Measurements from ENCODE around the gene SLCO4A1. TPM values are rescaled to one million over a fixed set of nuclear protein-coding genes. Genes with fewer than 3 reads are reported as not detected.

SLCO4A1 gene
- total and polyA plus RNA-seq, 2 of the 4 experiments (the other 2 are of a cell fraction) = 0.72 to 1.1 TPM

- H2AK5ac ChIP-seq (ENCODE audit: low read depth, low read length) = peak overlapping the region; percentile 94
- H4K20me1 ChIP-seq (ENCODE audit: insufficient read depth, low read length) = no peaks in the 10 kb centered on the region
- H3K9ac ChIP-seq (ENCODE audit: low read depth, low read length) = no peak overlapping the region
- no peak overlapping the region for H3K18ac ChIP-seq (ENCODE audit: low read depth, low read length)
- no peaks in the 10 kb centered on the region for H3K27me3 ChIP-seq (ENCODE audit: control insufficient read depth, insufficient read depth, low read length)
- no peak overlapping the region for H2BK5ac ChIP-seq (ENCODE audit: low read depth, low read length, poor library complexity, severe bottlenecking)
- peaks cover 13% of the 10 kb centered on the region; the same call in 1 of the 2 replicates for H3K4me1 ChIP-seq (ENCODE audit: control insufficient read depth, insufficient read depth, low read length)
- no peak for DNase-seq
- in situ Hi-C loops (cut with MboI; ENCODE audit: low sequenced_read_pairs) (no loop called here), dilution Hi-C loops (cut with HindIII; ENCODE audit: low sequenced_read_pairs, unreplicated experiment) (no loop called here), intact Hi-C loops (cut with micrococcal nuclease) (no loop called here)
- peak overlapping the region; percentile 86 for H2AFZ ChIP-seq (replicated peaks; ENCODE audit: low read length, poor library complexity)
- no peak overlapping the region for H3K14ac ChIP-seq (replicated peaks; ENCODE audit: low read depth, low read length)
- H3K4ac ChIP-seq (ENCODE audit: low read depth, low read length) = 0 out of 2 replicates have a peak overlapping the region, but pooled peaks have one; percentile 84
- TF ChIP-seq RAD21 (IDR thresholded peaks at IDR 0.05; ENCODE audit: low read length) (no peak), MXI1 (IDR thresholded peaks at IDR 0.05; ENCODE audit: borderline replicate concordance, low read depth, low read length) (no peak), RFX5 (IDR thresholded peaks at IDR 0.05; ENCODE audit: low read depth, low read length) (no peak), ELK1 (IDR thresholded peaks at IDR 0.05; ENCODE audit: borderline replicate concordance, low read depth, low read length) (no peak), RCOR1 (IDR thresholded peaks at IDR 0.05; ENCODE audit: insufficient replicate concordance, low read length) (no peak), MAFK (IDR thresholded peaks at IDR 0.05; ENCODE audit: low read depth, low read length) (no peak), MAZ (IDR thresholded peaks at IDR 0.05; ENCODE audit: borderline replicate concordance, low read depth, low read length) (no peak), SMC3 (IDR thresholded peaks at IDR 0.05; ENCODE audit: low read depth, low read length) (no peak), USF2 (IDR thresholded peaks at IDR 0.05; ENCODE audit: low read depth, low read length) (no peak), CHD1 (IDR thresholded peaks at IDR 0.05; ENCODE audit: low read depth, low read length) (no peak), FOS (IDR thresholded peaks at IDR 0.05; ENCODE audit: low read depth, low read length) (no peak), POLR2A (IDR thresholded peaks at IDR 0.05; ENCODE audit: low read depth, low read length) (no peak), BHLHE40 (IDR thresholded peaks at IDR 0.05; ENCODE audit: low read depth, low read length) (no peak), CTCF (conservative IDR thresholded peaks at IDR 0.05; ENCODE audit: low read depth, low read length) (no peak), CEBPB (IDR thresholded peaks at IDR 0.05; ENCODE audit: low read depth, low read length) (no peak), NFE2L2 (IDR thresholded peaks at IDR 0.05; ENCODE audit: low read depth, low read length) (no peak)
- H3K4me3 ChIP-seq (ENCODE audit: insufficient read depth, low read depth, low read length) = no peak overlapping the region
- BruUV-seq (replicated peaks) = no TSS peak
- no peak overlapping the region for H3K56ac ChIP-seq (ENCODE audit: extremely low read depth, insufficient read depth, low read length)
- H3K36me3 ChIP-seq (ENCODE audit: control insufficient read depth, insufficient read depth, low read length) = no peaks in the 10 kb centered on the region
- H3K9me3 ChIP-seq (ENCODE audit: control insufficient read depth, insufficient read depth, low read length) = no peaks in the 10 kb centered on the region
- H2BK20ac ChIP-seq (ENCODE audit: low read depth, low read length) = 0 out of 2 replicates have a peak overlapping the region, but pooled peaks have one; percentile 59
- H4K5ac ChIP-seq (ENCODE audit: low read depth, low read length) = no peak overlapping the region; the same call in 1 of the 2 replicates
- H3K27ac ChIP-seq (ENCODE audit: insufficient read depth, low read length) = no peak overlapping the region; the same call in 1 of the 2 replicates
- no peak for ATAC-seq (ENCODE audit: low read depth)
- no peak overlapping the region for H2BK15ac ChIP-seq (ENCODE audit: low read depth, low read length)
- H4K91ac ChIP-seq (ENCODE audit: insufficient read depth, low read depth, low read length) = no peak overlapping the region
- H3K79me1 ChIP-seq (ENCODE audit: low read depth in 1 of 2, low read length in 2 of 2) = no peaks in the 10 kb centered on the region
- H4K8ac ChIP-seq (ENCODE audit: low read depth in 2 of 2, low read length in 2 of 2) = peak overlapping the region in 1 of 2 experiments; percentile 78; a peak in 1 of 4 replicates
- CTCF ChIA-PET = no interaction called here
- no peak overlapping the region for H3K4me2 ChIP-seq (ENCODE audit: low read depth, low read length)
- H3K9me1 ChIP-seq (ENCODE audit: insufficient read depth, low read length) = peaks cover 5% of the 10 kb centered on the region; the same call in 1 of the 2 replicates
- WGBS, 2 experiments (ENCODE audit: extremely low coverage in 2 of 2, insufficient read length in 1 of 2) = no CpG with 5 or more reads among the region's 12 CpGs
- POLR2A ChIA-PET (ENCODE audit: unreplicated experiment) = no interaction called here
- H2BK120ac ChIP-seq (ENCODE audit: low read depth, low read length) = peak overlapping the region; percentile 61; the same call in 1 of the 2 replicates
- H2AK9ac ChIP-seq (replicated peaks; ENCODE audit: low read depth, low read length, poor library complexity) = peak overlapping the region; percentile 45
- H3K23ac ChIP-seq (ENCODE audit: low read depth, low read length) = no peak overlapping the region
Observed at GRCh38 chr20:62653373-62653772, 11.1 kb downstream of the SLCO4A1 start.

Measured in IMR-90 (cell line).